ENCODE results near the gene NKIRAS2.

DNA sequence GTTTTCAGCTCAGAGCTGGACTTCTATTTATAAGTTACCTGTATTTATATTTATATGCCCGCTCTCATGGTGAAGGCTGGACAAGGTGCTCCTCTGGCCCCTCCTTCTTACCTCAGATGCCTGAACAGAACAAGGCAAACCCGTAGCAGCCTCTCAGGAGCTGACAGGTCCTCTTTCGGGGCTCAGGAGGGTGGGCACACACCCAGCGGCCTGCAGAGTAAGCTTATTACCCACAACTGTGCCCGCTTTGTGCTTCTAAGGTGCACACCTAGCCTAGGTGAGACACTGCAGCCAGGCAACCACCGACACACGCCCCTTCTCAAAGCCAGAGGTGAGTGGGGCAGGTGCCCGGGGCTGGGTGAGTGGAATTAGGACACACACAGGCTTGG, 5.3 kb downstream of the NKIRAS2 start:
- TF ChIP-seq ISL1 (CRISPR knock-in tag; IDR thresholded peaks at IDR 0.05) (no peak), ZFP30 (CRISPR knock-in tag; IDR thresholded peaks at IDR 0.05) (no peak), ZNF70 (CRISPR knock-in tag; IDR thresholded peaks at IDR 0.05) (no peak), CSDC2 (CRISPR knock-in tag; IDR thresholded peaks at IDR 0.05) (no peak), SNAI2 (CRISPR knock-in tag; IDR thresholded peaks at IDR 0.05) (no peak), TCF4 (CRISPR knock-in tag; IDR thresholded peaks at IDR 0.05; ENCODE audit: borderline replicate concordance) (no peak), ZC3H10 (CRISPR knock-in tag; IDR thresholded peaks at IDR 0.05) (no peak)
- TF ChIP-seq, protein P1, sequence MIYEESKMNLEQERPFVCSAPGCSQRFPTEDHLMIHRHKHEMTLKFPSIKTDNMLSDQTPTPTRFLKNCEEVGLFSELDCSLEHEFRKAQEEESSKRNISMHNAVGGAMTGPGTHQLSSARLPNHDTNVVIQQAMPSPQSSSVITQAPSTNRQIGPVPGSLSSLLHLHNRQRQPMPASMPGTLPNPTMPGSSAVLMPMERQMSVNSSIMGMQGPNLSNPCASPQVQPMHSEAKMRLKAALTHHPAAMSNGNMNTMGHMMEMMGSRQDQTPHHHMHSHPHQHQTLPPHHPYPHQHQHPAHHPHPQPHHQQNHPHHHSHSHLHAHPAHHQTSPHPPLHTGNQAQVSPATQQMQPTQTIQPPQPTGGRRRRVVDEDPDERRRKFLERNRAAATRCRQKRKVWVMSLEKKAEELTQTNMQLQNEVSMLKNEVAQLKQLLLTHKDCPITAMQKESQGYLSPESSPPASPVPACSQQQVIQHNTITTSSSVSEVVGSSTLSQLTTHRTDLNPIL (CRISPR knock-in tag; IDR thresholded peaks at IDR 0.05; ENCODE audit: low read depth), result no peak
- TF ChIP-seq, protein P2, sequence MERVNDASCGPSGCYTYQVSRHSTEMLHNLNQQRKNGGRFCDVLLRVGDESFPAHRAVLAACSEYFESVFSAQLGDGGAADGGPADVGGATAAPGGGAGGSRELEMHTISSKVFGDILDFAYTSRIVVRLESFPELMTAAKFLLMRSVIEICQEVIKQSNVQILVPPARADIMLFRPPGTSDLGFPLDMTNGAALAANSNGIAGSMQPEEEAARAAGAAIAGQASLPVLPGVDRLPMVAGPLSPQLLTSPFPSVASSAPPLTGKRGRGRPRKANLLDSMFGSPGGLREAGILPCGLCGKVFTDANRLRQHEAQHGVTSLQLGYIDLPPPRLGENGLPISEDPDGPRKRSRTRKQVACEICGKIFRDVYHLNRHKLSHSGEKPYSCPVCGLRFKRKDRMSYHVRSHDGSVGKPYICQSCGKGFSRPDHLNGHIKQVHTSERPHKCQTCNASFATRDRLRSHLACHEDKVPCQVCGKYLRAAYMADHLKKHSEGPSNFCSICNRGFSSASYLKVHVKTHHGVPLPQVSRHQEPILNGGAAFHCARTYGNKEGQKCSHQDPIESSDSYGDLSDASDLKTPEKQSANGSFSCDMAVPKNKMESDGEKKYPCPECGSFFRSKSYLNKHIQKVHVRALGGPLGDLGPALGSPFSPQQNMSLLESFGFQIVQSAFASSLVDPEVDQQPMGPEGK (CRISPR knock-in tag; IDR thresholded peaks at IDR 0.05; ENCODE audit: borderline replicate concordance), result no peak
